ENCODE measurements around the gene IGF2BP2.

GRCh38 chr3:185693985-185694653 lies 130.7 kb downstream of the IGF2BP2 start:
- TF ChIP-seq CTCF (IDR thresholded peaks at IDR 0.05) (no peak), POLR2A (IDR thresholded peaks at IDR 0.05) (no peak), EP300 (IDR thresholded peaks at IDR 0.05) (no peak)
